Measurements from ENCODE around the gene MKKS. TPM values are rescaled to one million over a fixed set of nuclear protein-coding genes. Genes with fewer than 3 reads are reported as not detected.

Gene MKKS
- total RNA-seq, 1 experiment from 2014 or later = 19.9 TPM

- no peaks in the 10 kb centered on the region for H3K79me2 ChIP-seq (ENCODE audit: insufficient read depth, low read length)
- no peak overlapping the region for H3K9ac ChIP-seq (ENCODE audit: low read length)
- H3K27ac ChIP-seq (ENCODE audit: low read depth, low read length) = no peak overlapping the region
These were observed 66.4 kb downstream of the MKKS start for GRCh38 chr20:10367693-10367942.

More at GRCh38 chr20:10367693-10367942, 66.4 kb downstream of the MKKS start:
- CTCF ChIA-PET = interaction anchor here (1.1 to 1.6 kb wide), 2 partner anchors 9 to 750 kb away, joined by 3 to 5 read pairs; no protein-coding TSS in a partner anchor
- POLR2A ChIA-PET = no interaction called here
- ATAC-seq (no peak), DNase-seq (ENCODE audit: low read depth, low spot score) (no peak)
- no peak overlapping the region for H3K4me2 ChIP-seq (ENCODE audit: low read length)
- H3K9me3 ChIP-seq (ENCODE audit: control insufficient read depth in 1 of 2, insufficient read depth in 1 of 2, low read depth in 1 of 2, low read length in 2 of 2) = no peaks in the 10 kb centered on the region
- intact Hi-C loops (cut with micrococcal nuclease) = no loop called here
- H4K20me1 ChIP-seq (ENCODE audit: insufficient read depth) = no peaks in the 10 kb centered on the region
- no TSS peak for BruUV-seq (replicated peaks)
- H3K36me3 ChIP-seq (ENCODE audit: control insufficient read depth in 1 of 2, insufficient read depth in 2 of 2, low read length in 2 of 2) = no peaks in the 10 kb centered on the region
- no peak overlapping the region for H2AFZ ChIP-seq (ENCODE audit: low read depth, low read length, poor library complexity, severe bottlenecking)
- TF ChIP-seq YY1 (IDR thresholded peaks at IDR 0.05; ENCODE audit: extremely low read depth, insufficient replicate concordance, low read depth, low read length) = no peak
- no peak for TF ChIP-seq POLR2A (IDR thresholded peaks at IDR 0.05; ENCODE audit: borderline replicate concordance, extremely low read depth, insufficient read depth, insufficient read length)
- TF ChIP-seq CEBPB (IDR thresholded peaks at IDR 0.05; ENCODE audit: low read depth) = no peak
- no peak for TF ChIP-seq FOSL1 (IDR thresholded peaks at IDR 0.05; ENCODE audit: low read depth)
- TF ChIP-seq EZH2 (IDR thresholded peaks at IDR 0.05) = no peak
- TF ChIP-seq POLR2AphosphoS5 (IDR thresholded peaks at IDR 0.05; ENCODE audit: low read depth, low read length) = no peak
- TF ChIP-seq CBX3 (IDR thresholded peaks at IDR 0.05; ENCODE audit: low read depth) = no peak
- no peak for TF ChIP-seq SIN3A (IDR thresholded peaks at IDR 0.05; ENCODE audit: low read depth)
- no peak for TF ChIP-seq EGR1 (IDR thresholded peaks at IDR 0.05; ENCODE audit: low read depth)
- TF ChIP-seq TCF7L2 (IDR thresholded peaks at IDR 0.05; ENCODE audit: borderline replicate concordance, extremely low read depth, insufficient read depth, insufficient read length) = no peak
- TF ChIP-seq, protein P1, sequence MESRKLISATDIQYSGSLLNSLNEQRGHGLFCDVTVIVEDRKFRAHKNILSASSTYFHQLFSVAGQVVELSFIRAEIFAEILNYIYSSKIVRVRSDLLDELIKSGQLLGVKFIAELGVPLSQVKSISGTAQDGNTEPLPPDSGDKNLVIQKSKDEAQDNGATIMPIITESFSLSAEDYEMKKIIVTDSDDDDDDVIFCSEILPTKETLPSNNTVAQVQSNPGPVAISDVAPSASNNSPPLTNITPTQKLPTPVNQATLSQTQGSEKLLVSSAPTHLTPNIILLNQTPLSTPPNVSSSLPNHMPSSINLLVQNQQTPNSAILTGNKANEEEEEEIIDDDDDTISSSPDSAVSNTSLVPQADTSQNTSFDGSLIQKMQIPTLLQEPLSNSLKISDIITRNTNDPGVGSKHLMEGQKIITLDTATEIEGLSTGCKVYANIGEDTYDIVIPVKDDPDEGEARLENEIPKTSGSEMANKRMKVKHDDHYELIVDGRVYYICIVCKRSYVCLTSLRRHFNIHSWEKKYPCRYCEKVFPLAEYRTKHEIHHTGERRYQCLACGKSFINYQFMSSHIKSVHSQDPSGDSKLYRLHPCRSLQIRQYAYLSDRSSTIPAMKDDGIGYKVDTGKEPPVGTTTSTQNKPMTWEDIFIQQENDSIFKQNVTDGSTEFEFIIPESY (IDR thresholded peaks at IDR 0.05; ENCODE audit: extremely low read depth, insufficient replicate concordance, low read length) = no peak
- no peak for TF ChIP-seq RAD21 (IDR thresholded peaks at IDR 0.05; ENCODE audit: low read depth)
- TF ChIP-seq ZFX (IDR thresholded peaks at IDR 0.05) = no peak
- no peak for TF ChIP-seq CTCF (IDR thresholded peaks at IDR 0.05 in 2 of 3, conservative IDR thresholded peaks at IDR 0.05 in 1 of 3; ENCODE audit: borderline replicate concordance in 1 of 3, insufficient read depth in 1 of 3, low read depth in 2 of 3, low read length in 2 of 3)
- no peak for TF ChIP-seq SP1 (IDR thresholded peaks at IDR 0.05; ENCODE audit: low read depth)
- TF ChIP-seq, protein P2, sequence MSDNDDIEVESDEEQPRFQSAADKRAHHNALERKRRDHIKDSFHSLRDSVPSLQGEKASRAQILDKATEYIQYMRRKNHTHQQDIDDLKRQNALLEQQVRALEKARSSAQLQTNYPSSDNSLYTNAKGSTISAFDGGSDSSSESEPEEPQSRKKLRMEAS (IDR thresholded peaks at IDR 0.05) = no peak
- no peak for TF ChIP-seq JUND (IDR thresholded peaks at IDR 0.05)
- TF ChIP-seq SRF (IDR thresholded peaks at IDR 0.05; ENCODE audit: low read depth) = no peak
- no peaks in the 10 kb centered on the region for H3K9me2 ChIP-seq (ENCODE audit: insufficient read depth)
- no peak overlapping the region for H3K4me3 ChIP-seq (replicated peaks in 1 of 2; ENCODE audit: low read depth in 1 of 2, low read length in 2 of 2)
- no peaks in the 10 kb centered on the region; the same call in 1 of the 2 replicates for H3K27me3 ChIP-seq (ENCODE audit: insufficient read depth, low read length)
- H3K4me1 ChIP-seq (ENCODE audit: control insufficient read depth in 1 of 2, insufficient read depth in 2 of 2, low read length in 2 of 2) = no peaks in the 10 kb centered on the region
- RAD21 ChIA-PET (ENCODE audit: low non-redundant PET in 1 of 2, low total read pairs in 2 of 2, uncharacterized antibody in 2 of 2, unreplicated experiment in 2 of 2) = no interaction called here

Measured in HCT116 (cell line).